Measurements from ENCODE around the gene ID2. TPM values are rescaled to one million over a fixed set of nuclear protein-coding genes. Genes with fewer than 3 reads are reported as not detected.

Gene ID2
- total and polyA plus RNA-seq, 3 donors from 2014 or later = 31.3 to 87.2 (median 48.8) TPM

GRCh38 chr2:8656160-8656641 lies 25.7 kb upstream of the ID2 start:
- H3K27me3 ChIP-seq = no peaks in the 10 kb centered on the region
- H3K4me1 ChIP-seq = peaks cover 5% of the 10 kb centered on the region
- H3K9me3 ChIP-seq = no peaks in the 10 kb centered on the region
- WGBS, 2 donors = 92 to 93% methylated on average over 5 of the region's 5 CpGs
- H3K4me3 ChIP-seq = no peak overlapping the region
- TF ChIP-seq POLR2A (IDR thresholded peaks at IDR 0.05) (no peak), CTCF (IDR thresholded peaks at IDR 0.05) (no peak)
- no peaks in the 10 kb centered on the region for H3K36me3 ChIP-seq (ENCODE audit: low read depth, missing control alignments)
- DNase-seq = no peak
- intact Hi-C loops (cut with DNase I; ENCODE audit: low total_unique reads) = no loop called here
- no peak overlapping the region for H3K27ac ChIP-seq

- no peak for DNase-seq
- TF ChIP-seq CTCF (IDR thresholded peaks at IDR 0.05) = no peak
- TF ChIP-seq POLR2A (IDR thresholded peaks at IDR 0.05) = no peak
- Histone ChIP-seq H3K36me3 (ENCODE audit: low read depth, missing control alignments) (no peaks in the 10 kb centered on the region), H3K4me3 (no peak overlapping the region), H3K9me3 (no peaks in the 10 kb centered on the region), H3K27me3 (no peaks in the 10 kb centered on the region), H3K4me1 (peaks cover 5% of the 10 kb centered on the region), H3K27ac (no peak overlapping the region)
- intact Hi-C loops (cut with DNase I; ENCODE audit: low total_unique reads) = no loop called here
- WGBS, 2 donors = 90% methylated on average over 4 of the region's 4 CpGs
Measured at GRCh38 chr2:8656811-8657210, 25.0 kb upstream of the ID2 start.

- Histone ChIP-seq H3K36me3 (ENCODE audit: low read depth, missing control alignments) (no peaks in the 10 kb centered on the region), H3K9me3 (no peaks in the 10 kb centered on the region), H3K27me3 (no peaks in the 10 kb centered on the region), H3K4me3 (no peak overlapping the region), H3K27ac (no peak overlapping the region), H3K4me1 (peaks cover 5% of the 10 kb centered on the region)
- TF ChIP-seq CTCF (IDR thresholded peaks at IDR 0.05) (no peak), POLR2A (IDR thresholded peaks at IDR 0.05) (no peak)
- no peak for DNase-seq
- 78 to 92% methylated on average over 12 to 17 of the region's 17 CpGs for WGBS, 2 donors
- intact Hi-C loops (cut with DNase I; ENCODE audit: low total_unique reads) = no loop called here
Measured at GRCh38 chr2:8657423-8658062, 24.3 kb upstream of the ID2 start.

DNA sequence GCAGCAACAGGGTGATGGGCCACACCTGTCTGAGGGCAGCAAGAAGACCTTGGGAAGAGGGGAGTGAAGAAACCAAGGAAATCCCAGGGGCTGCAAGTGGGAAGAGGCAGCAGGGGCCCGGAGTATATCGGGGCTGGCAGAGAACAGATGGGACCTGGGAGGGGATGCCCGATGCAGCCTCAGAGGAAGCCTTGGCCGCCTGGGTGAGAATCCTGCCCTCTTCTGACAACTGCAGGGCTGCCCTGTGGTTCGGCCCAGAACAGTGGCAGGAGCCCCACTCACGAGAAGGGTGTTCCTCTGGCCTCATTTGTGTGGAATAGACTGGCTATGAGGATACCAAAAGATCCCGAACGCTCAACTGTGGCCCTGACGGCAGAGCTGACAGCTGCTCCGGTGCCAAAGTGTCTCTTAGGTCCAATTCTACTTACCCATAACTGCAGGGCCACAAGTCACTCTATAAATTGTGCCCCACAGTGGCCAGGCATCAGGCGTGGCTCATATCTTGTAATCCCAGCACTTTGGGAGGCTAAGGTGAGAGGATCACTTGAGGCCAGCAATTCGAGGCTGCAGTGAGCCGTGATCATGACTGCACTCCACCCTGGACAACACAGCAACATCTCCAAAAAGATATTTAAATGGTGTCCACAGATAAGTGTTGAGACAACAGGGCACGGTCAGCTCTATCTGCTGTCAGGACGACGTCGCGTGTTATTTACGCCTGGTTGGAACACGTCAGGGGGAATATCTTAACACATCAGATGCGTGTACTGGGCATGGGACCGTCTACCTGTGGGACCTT lies 23.6 kb upstream of the ID2 start:
- Histone ChIP-seq H3K4me1 (peaks cover 5% of the 10 kb centered on the region), H3K36me3 (ENCODE audit: low read depth, missing control alignments) (no peaks in the 10 kb centered on the region), H3K4me3 (no peak overlapping the region), H3K27ac (no peak overlapping the region), H3K27me3 (no peaks in the 10 kb centered on the region), H3K9me3 (no peaks in the 10 kb centered on the region)
- WGBS, 2 donors = 94% methylated on average over 22 of the region's 22 CpGs
- TF ChIP-seq CTCF (IDR thresholded peaks at IDR 0.05) (no peak), POLR2A (IDR thresholded peaks at IDR 0.05) (no peak)
- intact Hi-C loops (cut with DNase I; ENCODE audit: low total_unique reads) = no loop called here
- no peak for DNase-seq
